ENCODE measurements around the gene PAPOLA. TPM values are rescaled to one million over a fixed set of nuclear protein-coding genes. Genes with fewer than 3 reads are reported as not detected.

PAPOLA gene
- total RNA-seq, 4 donors from 2014 or later, result 106 to 357 (median 257) TPM

GRCh38 chr14:96512122-96512521 is 9.9 kb downstream of the PAPOLA start:
- H3K27me3 ChIP-seq, result no peaks in the 10 kb centered on the region
- intact Hi-C loops (cut with DNase I; ENCODE audit: low total_unique reads), result no loop called here
- no peaks in the 10 kb centered on the region for H3K4me1 ChIP-seq

GRCh38 chr14:96512602-96513397 is 10.6 kb downstream of the PAPOLA start:
- no peak for DNase-seq
- no peaks in the 10 kb centered on the region for H3K4me1 ChIP-seq
- no peak overlapping the region for H3K4me3 ChIP-seq
- TF ChIP-seq, protein P1, sequence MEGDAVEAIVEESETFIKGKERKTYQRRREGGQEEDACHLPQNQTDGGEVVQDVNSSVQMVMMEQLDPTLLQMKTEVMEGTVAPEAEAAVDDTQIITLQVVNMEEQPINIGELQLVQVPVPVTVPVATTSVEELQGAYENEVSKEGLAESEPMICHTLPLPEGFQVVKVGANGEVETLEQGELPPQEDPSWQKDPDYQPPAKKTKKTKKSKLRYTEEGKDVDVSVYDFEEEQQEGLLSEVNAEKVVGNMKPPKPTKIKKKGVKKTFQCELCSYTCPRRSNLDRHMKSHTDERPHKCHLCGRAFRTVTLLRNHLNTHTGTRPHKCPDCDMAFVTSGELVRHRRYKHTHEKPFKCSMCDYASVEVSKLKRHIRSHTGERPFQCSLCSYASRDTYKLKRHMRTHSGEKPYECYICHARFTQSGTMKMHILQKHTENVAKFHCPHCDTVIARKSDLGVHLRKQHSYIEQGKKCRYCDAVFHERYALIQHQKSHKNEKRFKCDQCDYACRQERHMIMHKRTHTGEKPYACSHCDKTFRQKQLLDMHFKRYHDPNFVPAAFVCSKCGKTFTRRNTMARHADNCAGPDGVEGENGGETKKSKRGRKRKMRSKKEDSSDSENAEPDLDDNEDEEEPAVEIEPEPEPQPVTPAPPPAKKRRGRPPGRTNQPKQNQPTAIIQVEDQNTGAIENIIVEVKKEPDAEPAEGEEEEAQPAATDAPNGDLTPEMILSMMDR (IDR thresholded peaks at IDR 0.05), result no peak
- no peak for TF ChIP-seq POLR2A (IDR thresholded peaks at IDR 0.05)
- intact Hi-C loops (cut with DNase I; ENCODE audit: low total_unique reads), result no loop called here
- H3K27me3 ChIP-seq, result no peaks in the 10 kb centered on the region
- no peaks in the 10 kb centered on the region for H3K36me3 ChIP-seq
- no peaks in the 10 kb centered on the region for H3K9me3 ChIP-seq
- H3K27ac ChIP-seq, result no peak overlapping the region

More at GRCh38 chr14:96512122-96512521, 9.9 kb downstream of the PAPOLA start:
- Histone ChIP-seq H3K4me3 (no peak overlapping the region), H3K36me3 (no peaks in the 10 kb centered on the region), H3K9me3 (no peaks in the 10 kb centered on the region), H3K27ac (no peak overlapping the region)
- TF ChIP-seq POLR2A (IDR thresholded peaks at IDR 0.05), result no peak
- TF ChIP-seq, protein P1 (IDR thresholded peaks at IDR 0.05), result no peak
- DNase-seq, result no peak

- Histone ChIP-seq H3K4me1 (no peaks in the 10 kb centered on the region), H3K27me3 (no peaks in the 10 kb centered on the region), H3K4me3 (no peak overlapping the region), H3K36me3 (no peaks in the 10 kb centered on the region), H3K9me3 (no peaks in the 10 kb centered on the region), H3K27ac (no peak overlapping the region)
- TF ChIP-seq, protein P1 (IDR thresholded peaks at IDR 0.05), result no peak
- TF ChIP-seq POLR2A (IDR thresholded peaks at IDR 0.05), result no peak
- intact Hi-C loops (cut with DNase I; ENCODE audit: low total_unique reads), result no loop called here
- no peak for DNase-seq
Measured at GRCh38 chr14:96514694-96515093, 12.5 kb downstream of the PAPOLA start.

GRCh38 chr14:96515731-96516130 is 13.5 kb downstream of the PAPOLA start:
- H3K27ac ChIP-seq, result no peak overlapping the region
- H3K36me3 ChIP-seq, result no peaks in the 10 kb centered on the region
- H3K4me3 ChIP-seq, result no peak overlapping the region
- no peaks in the 10 kb centered on the region for H3K9me3 ChIP-seq
- no peak for DNase-seq
- H3K27me3 ChIP-seq, result no peaks in the 10 kb centered on the region
- intact Hi-C loops (cut with DNase I; ENCODE audit: low total_unique reads), result no loop called here
- TF ChIP-seq POLR2A (IDR thresholded peaks at IDR 0.05), result no peak
- TF ChIP-seq, protein P1 (IDR thresholded peaks at IDR 0.05), result no peak
- no peaks in the 10 kb centered on the region for H3K4me1 ChIP-seq

DNA sequence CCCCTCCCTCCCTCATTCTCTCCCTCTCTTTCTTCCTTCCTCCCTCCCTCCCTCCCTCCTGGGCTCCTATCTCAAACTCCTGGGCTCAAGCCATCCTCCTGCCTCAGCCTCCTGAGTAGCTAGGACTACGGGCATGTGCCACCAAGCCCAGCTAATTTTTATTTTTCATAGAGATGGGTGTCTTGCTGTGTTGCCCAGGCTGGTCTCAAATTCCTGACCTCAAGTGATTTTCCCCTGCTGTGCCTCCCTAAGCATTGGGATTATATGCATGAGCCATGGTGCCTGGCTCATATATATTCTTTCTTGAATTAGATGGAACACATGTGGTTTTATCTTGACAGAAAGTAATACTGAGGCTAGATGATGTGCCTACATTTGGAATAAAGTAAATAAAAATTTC is 14.2 kb downstream of the PAPOLA start:
- intact Hi-C loops (cut with DNase I; ENCODE audit: low total_unique reads), result no loop called here
- H3K4me1 ChIP-seq, result no peaks in the 10 kb centered on the region

More for the DNA sequence above, 14.2 kb downstream of the PAPOLA start:
- H3K36me3 ChIP-seq, result no peaks in the 10 kb centered on the region
- DNase-seq, result no peak
- H3K4me3 ChIP-seq, result no peak overlapping the region
- H3K27ac ChIP-seq, result no peak overlapping the region
- no peak for TF ChIP-seq POLR2A (IDR thresholded peaks at IDR 0.05)
- no peaks in the 10 kb centered on the region for H3K9me3 ChIP-seq
- H3K27me3 ChIP-seq, result no peaks in the 10 kb centered on the region
